Activated CD4-positive, alpha-beta memory T cell treated with anti-CD3 and anti-CD28 coated beads, Interleukin-2, amount 10 ng/mL, durations not matched to agents 7 days and 5 days (primary cell): ENCODE results near the gene DPH2. TPM values are rescaled to one million over a fixed set of nuclear protein-coding genes. Genes with fewer than 3 reads are reported as not detected.

Experiments
- CTCF ChIA-PET: fragments of 350-600 bp; sonication (Branson Sonifier 250); formaldehyde crosslinking; loops from one replicate; lab custom pipeline; 2021; ENCODE audit warnings: antibody characterized with exemption, inconsistent platforms; lab: Charles Lee
- POLR2A ChIA-PET: fragments of 350-600 bp; sonication (Branson Sonifier 250); formaldehyde crosslinking; loops from one replicate; lab custom pipeline; 2021; ENCODE audit warnings: antibody characterized with exemption; lab: Charles Lee
- DNase-seq: peaks from one replicate; pipeline ENCODE4 v3.0.0-alpha.2; 2020
- H3K27ac Mint-ChIP-seq: one replicate; pipeline ENCODE4 v1.8.0; 2021; ENCODE audit warnings: mild to moderate bottlenecking, mixed read lengths
- H3K27me3 Mint-ChIP-seq: one replicate; pipeline ENCODE4 v1.8.0; 2021; ENCODE audit warnings: mixed read lengths
- H3K36me3 Mint-ChIP-seq: one replicate; pipeline ENCODE4 v1.8.0; 2021; ENCODE audit warnings: low read depth, mixed read lengths
- H3K4me1 Mint-ChIP-seq: one replicate; pipeline ENCODE4 v1.8.0; 2021; ENCODE audit warnings: mixed read lengths
- H3K4me3 Mint-ChIP-seq: one replicate; pipeline ENCODE4 v1.8.0; 2021; ENCODE audit warnings: mild to moderate bottlenecking, mixed read lengths
- H3K9me3 Mint-ChIP-seq: one replicate; pipeline ENCODE4 v1.8.0; 2021; ENCODE audit warnings: mixed read lengths
- total RNA-seq, 2 experiments: library from RNA; stranded (reverse); gene quantifications; one replicate each; pipeline ENCODE4 v1.2.3, GENCODE V29; 2021

The DPH2 gene, protein sequence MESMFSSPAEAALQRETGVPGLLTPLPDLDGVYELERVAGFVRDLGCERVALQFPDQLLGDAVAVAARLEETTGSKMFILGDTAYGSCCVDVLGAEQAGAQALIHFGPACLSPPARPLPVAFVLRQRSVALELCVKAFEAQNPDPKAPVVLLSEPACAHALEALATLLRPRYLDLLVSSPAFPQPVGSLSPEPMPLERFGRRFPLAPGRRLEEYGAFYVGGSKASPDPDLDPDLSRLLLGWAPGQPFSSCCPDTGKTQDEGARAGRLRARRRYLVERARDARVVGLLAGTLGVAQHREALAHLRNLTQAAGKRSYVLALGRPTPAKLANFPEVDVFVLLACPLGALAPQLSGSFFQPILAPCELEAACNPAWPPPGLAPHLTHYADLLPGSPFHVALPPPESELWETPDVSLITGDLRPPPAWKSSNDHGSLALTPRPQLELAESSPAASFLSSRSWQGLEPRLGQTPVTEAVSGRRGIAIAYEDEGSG
- 10 to 100 TPM; 18.0 to 19.2 TPM for total RNA-seq

DNA sequence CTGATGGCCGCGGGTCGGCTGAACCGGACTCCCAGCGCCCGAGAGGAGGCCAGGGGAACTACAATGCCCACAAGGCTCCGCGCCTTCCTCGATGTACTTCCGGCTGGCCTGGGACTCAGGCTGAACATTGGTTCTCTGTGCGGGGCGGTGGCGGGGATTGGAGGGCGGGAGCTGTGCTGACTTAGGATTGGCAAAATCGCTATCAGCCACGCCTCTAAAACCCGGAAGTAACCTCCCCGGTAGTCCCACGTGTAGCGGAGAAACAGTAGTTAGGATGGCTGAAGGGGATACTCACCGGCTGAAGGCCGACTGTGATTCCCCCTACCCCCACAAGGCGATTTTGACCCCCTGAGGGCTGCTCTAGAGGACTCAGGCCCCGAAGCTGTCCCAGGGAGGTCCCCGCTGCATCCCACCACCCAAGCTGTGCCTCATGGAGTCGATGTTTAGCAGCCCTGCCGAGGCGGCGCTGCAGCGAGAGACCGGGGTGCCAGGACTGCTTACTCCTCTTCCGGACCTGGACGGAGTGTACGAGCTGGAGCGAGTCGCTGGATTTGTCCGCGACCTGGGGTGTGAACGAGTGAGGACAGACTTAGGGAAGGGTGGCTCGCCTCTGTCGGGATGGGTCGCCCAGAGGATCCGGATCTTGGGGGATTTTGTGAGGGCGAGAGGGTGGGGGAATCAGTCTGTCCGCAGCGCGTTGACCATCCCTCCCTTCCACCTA is at the start of gene DPH2:
Gene DPH2 (plus strand): TSS at position 265 of the 721 bp plus-strand sequence. CDS start 166 bp downstream, at position 431.
- CTCF ChIA-PET: interaction anchor here (0.8 to 1.8 kb wide), 7 partner anchors 15 to 206 kb away, joined by 3 to 9 read pairs (median 4); no protein-coding TSS in a partner anchor
- Mint-ChIP-seq H3K27me3 (no peaks in the 10 kb centered on the region), H3K4me1 (peaks cover 41% of the 10 kb centered on the region), H3K36me3 (peaks cover 9% of the 10 kb centered on the region), H3K9me3 (no peaks in the 10 kb centered on the region), H3K4me3 (peak within 1 kb of the TSS; percentile 92), H3K27ac (peak within 1 kb of the TSS; percentile 73)
- peak; percentile 97 for DNase-seq
- POLR2A ChIA-PET: interaction anchor here (1.1 to 3.0 kb wide), 6 partner anchors 10 to 752 kb away, joined by 3 to 20 read pairs (median 4); partner anchors contain the start of genes IPO13 and KDM4A

- Mint-ChIP-seq H3K9me3 (no peaks in the 10 kb centered on the region), H3K4me1 (peaks cover 4% of the 10 kb centered on the region), H3K4me3 (no peak overlapping the region), H3K27me3 (no peaks in the 10 kb centered on the region), H3K27ac (no peak overlapping the region), H3K36me3 (no peaks in the 10 kb centered on the region)
- CTCF ChIA-PET: no interaction called here
- no peak for DNase-seq
- POLR2A ChIA-PET: interaction anchor here (1.1 kb wide), 1 partner anchor 10 kb away, joined by 3 read pairs; no protein-coding TSS in a partner anchor
Measured at GRCh38 chr1:43921022-43921421, 48.8 kb upstream of the DPH2 start.

- Mint-ChIP-seq H3K36me3 (no peaks in the 10 kb centered on the region), H3K4me3 (no peak overlapping the region), H3K27ac (no peak overlapping the region), H3K9me3 (no peaks in the 10 kb centered on the region), H3K27me3 (no peaks in the 10 kb centered on the region), H3K4me1 (peaks cover 4% of the 10 kb centered on the region)
- CTCF ChIA-PET: interaction anchor here (1.3 to 4.1 kb wide), 2 partner anchors 10 to 22 kb away, joined by 3 to 26 read pairs; partner anchors contain the start of gene IPO13
- POLR2A ChIA-PET: no interaction called here
- no peak for DNase-seq
Measured at GRCh38 chr1:43924516-43924915, 45.3 kb upstream of the DPH2 start.

DNA sequence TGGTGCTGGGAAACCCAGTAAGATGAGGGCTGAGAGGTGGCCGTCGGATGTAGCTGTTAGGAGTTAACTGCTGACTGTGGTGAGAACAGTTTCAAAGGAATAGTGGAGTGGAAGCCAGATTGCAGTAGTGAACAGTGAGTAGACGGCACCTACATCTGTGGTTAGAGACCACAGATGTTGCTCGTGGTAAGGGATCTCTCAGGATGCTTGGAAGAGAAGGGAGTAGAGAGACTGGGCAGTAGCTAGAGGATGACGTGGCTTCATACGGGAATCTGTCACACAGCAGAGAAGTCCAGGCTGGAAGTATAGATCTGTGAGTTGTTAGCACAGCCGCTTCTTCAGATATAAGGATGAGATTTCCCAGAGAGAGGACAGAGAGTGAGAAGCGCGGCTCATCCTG is 44.0 kb upstream of the DPH2 start:
- no peak overlapping the region for H3K27ac Mint-ChIP-seq
- H3K27me3 Mint-ChIP-seq: no peaks in the 10 kb centered on the region
- DNase-seq: no peak
- CTCF ChIA-PET: interaction anchor here (4.1 kb wide), 1 partner anchor 9 kb away, joined by 26 read pairs; no protein-coding TSS in a partner anchor
- POLR2A ChIA-PET: no interaction called here
- no peaks in the 10 kb centered on the region for H3K36me3 Mint-ChIP-seq
- H3K4me3 Mint-ChIP-seq: no peak overlapping the region
- H3K4me1 Mint-ChIP-seq: no peaks in the 10 kb centered on the region
- H3K9me3 Mint-ChIP-seq: no peaks in the 10 kb centered on the region

GRCh38 chr1:43930168-43930948 is 39.5 kb upstream of the DPH2 start:
- ChIA-PET POLR2A (interaction anchor here (0.9 to 1.2 kb wide), 3 partner anchors 9 to 167 kb away, joined by 3 read pairs; no protein-coding TSS in a partner anchor), CTCF (interaction anchor here (0.9 to 10.9 kb wide), 6 partner anchors 13 to 166 kb away, joined by 3 to 324 read pairs (median 6); partner anchors contain the start of gene IPO13)
- no peak overlapping the region for H3K4me3 Mint-ChIP-seq
- H3K9me3 Mint-ChIP-seq: no peaks in the 10 kb centered on the region
- peaks cover 5% of the 10 kb centered on the region for H3K27me3 Mint-ChIP-seq
- H3K27ac Mint-ChIP-seq: no peak overlapping the region
- no peaks in the 10 kb centered on the region for H3K36me3 Mint-ChIP-seq
- no peak for DNase-seq
- peaks cover 8% of the 10 kb centered on the region for H3K4me1 Mint-ChIP-seq

DNA sequence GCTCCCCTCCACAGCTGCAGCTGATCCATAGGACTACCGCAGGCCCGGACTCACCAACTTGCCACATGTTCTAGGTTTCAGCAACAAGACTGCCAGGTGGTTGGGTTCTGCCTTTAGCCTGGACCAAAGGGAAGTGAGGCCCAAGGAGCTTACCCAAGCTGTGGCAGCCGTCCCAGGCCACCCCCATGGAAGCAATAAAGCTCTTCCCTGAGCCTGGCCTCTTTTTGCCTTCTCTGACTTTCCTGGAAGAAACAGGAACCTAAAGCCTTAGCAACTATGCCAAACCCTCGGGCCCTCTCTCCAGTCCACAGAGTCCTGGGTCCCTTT is 38.9 kb upstream of the DPH2 start:
- no peaks in the 10 kb centered on the region for H3K36me3 Mint-ChIP-seq
- no peak overlapping the region for H3K27ac Mint-ChIP-seq
- ChIA-PET POLR2A (interaction anchor here (0.9 to 1.2 kb wide), 3 partner anchors 9 to 167 kb away, joined by 3 read pairs; no protein-coding TSS in a partner anchor), CTCF (interaction anchor here (0.9 to 10.9 kb wide), 6 partner anchors 13 to 167 kb away, joined by 3 to 324 read pairs (median 6); partner anchors contain the start of gene IPO13)
- peaks cover 9% of the 10 kb centered on the region for H3K4me1 Mint-ChIP-seq
- no peak overlapping the region for H3K4me3 Mint-ChIP-seq
- peaks cover 9% of the 10 kb centered on the region for H3K27me3 Mint-ChIP-seq
- H3K9me3 Mint-ChIP-seq: no peaks in the 10 kb centered on the region
- no peak for DNase-seq

GRCh38 chr1:43931711-43932660 is 37.8 kb upstream of the DPH2 start:
- peaks cover 11% of the 10 kb centered on the region for H3K4me1 Mint-ChIP-seq
- CTCF ChIA-PET: interaction anchor here (1.2 to 10.9 kb wide), 3 partner anchors 117 to 179 kb away, joined by 3 to 324 read pairs (median 17); no protein-coding TSS in a partner anchor
- no peaks in the 10 kb centered on the region for H3K36me3 Mint-ChIP-seq
- DNase-seq: no peak
- POLR2A ChIA-PET: interaction anchor here (1.2 kb wide), 1 partner anchor 168 kb away, joined by 3 read pairs; no protein-coding TSS in a partner anchor
- H3K27ac Mint-ChIP-seq: no peak overlapping the region
- peaks cover 11% of the 10 kb centered on the region for H3K27me3 Mint-ChIP-seq
- H3K4me3 Mint-ChIP-seq: no peak overlapping the region
- H3K9me3 Mint-ChIP-seq: no peaks in the 10 kb centered on the region

- H3K27me3 Mint-ChIP-seq: peaks cover 11% of the 10 kb centered on the region
- no peaks in the 10 kb centered on the region for H3K36me3 Mint-ChIP-seq
- ChIA-PET CTCF (interaction anchor here (0.8 to 10.9 kb wide), 6 partner anchors 12 to 180 kb away, joined by 3 to 324 read pairs (median 19); partner anchors contain the start of gene IPO13), POLR2A (no interaction called here)
- peaks cover 11% of the 10 kb centered on the region for H3K4me1 Mint-ChIP-seq
- no peak for DNase-seq
- H3K4me3 Mint-ChIP-seq: no peak overlapping the region
- H3K27ac Mint-ChIP-seq: no peak overlapping the region
- H3K9me3 Mint-ChIP-seq: no peaks in the 10 kb centered on the region
Measured at GRCh38 chr1:43932786-43933385, 36.9 kb upstream of the DPH2 start.

DNA sequence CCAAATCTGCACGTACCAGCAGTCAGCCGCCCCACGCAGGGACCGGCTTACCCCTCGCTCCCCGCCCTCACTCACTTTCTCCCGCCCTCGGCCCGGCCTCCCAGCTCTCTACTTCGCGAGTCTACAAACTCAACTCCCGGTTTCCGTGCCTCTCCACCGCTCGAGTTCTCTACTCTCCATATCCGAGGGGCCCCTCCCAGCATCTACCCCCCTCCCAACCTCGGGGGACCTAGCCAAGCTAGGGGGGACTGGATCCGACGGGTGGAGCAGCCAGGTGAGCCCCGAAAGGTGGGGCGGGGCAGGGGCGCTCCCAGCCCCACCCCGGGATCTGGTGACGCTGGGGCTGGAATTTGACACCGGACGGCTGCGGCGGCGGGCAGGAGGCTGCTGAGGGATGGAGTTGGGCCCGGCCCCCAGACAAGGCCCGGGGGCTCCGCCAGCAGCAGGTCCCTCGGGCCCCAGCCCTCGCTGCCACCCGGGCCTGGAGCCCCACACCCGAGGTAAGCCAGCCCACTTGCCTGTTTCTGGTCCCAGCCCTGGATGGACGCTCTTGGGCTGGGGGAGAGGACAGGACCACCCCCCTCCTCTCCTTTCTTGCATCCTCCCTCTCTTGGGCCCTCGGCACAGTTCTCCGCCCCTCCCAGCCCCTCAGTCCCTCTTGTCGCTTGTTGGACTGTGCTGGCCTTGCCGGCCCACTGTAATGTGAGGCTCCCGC is 36.3 kb upstream of the DPH2 start, which contains the start of gene ARTN:
Gene ARTN (plus strand): TSS at position 416 of the 715 bp plus-strand sequence. CDS start 1,856 bp downstream, outside the sequence.
- no peak for DNase-seq
- Mint-ChIP-seq H3K36me3 (no peaks in the 10 kb centered on the region), H3K27ac (no peak within 1 kb of the TSS), H3K27me3 (peaks cover 11% of the 10 kb centered on the region), H3K4me1 (peaks cover 11% of the 10 kb centered on the region), H3K4me3 (no peak within 1 kb of the TSS), H3K9me3 (no peaks in the 10 kb centered on the region)
- CTCF ChIA-PET: interaction anchor here (0.8 to 10.9 kb wide), 23 partner anchors 9 to 707 kb away, joined by 3 to 324 read pairs (median 9); partner anchors contain the start of genes DPH2, IPO13, KDM4A and PTPRF
- POLR2A ChIA-PET: interaction anchor here (2.0 to 3.1 kb wide), 3 partner anchors 13 to 283 kb away, joined by 10 to 25 read pairs (median 13); partner anchors contain the start of genes IPO13 and KDM4A
